Stimulated activated memory B cell treated with anti-CD40 and anti-IgM and Interleukin-4, amounts not matched to agents 10 μg/mL and 1 μg/mL and 100 μg/mL, for 72 hours (primary cell): ENCODE measurements around the gene ASCL5.

Experiments used
- ATAC-seq: fragments of 150-1000 bp; cut with Tn5 transposase; 2 replicates; pipeline ENCODE4 v1.10.0; 2021
- H3K27ac Mint-ChIP-seq: one replicate; pipeline ENCODE4 v1.8.0; 2022; ENCODE audit warnings: mild to moderate bottlenecking, mixed read lengths
- H3K27me3 Mint-ChIP-seq: one replicate; pipeline ENCODE4 v1.8.0; 2022; ENCODE audit warnings: mixed read lengths
- H3K36me3 Mint-ChIP-seq: one replicate; pipeline ENCODE4 v1.8.0; 2022; ENCODE audit warnings: mixed read lengths
- H3K4me1 Mint-ChIP-seq: one replicate; pipeline ENCODE4 v1.8.0; 2022; ENCODE audit warnings: mixed read lengths
- H3K4me3 Mint-ChIP-seq: one replicate; pipeline ENCODE4 v1.8.0; 2022; ENCODE audit warnings: mild to moderate bottlenecking, moderate library complexity, mixed read lengths
- H3K9me3 Mint-ChIP-seq: one replicate; pipeline ENCODE4 v1.8.0; 2022; ENCODE audit warnings: mixed read lengths

The ASCL5 gene

DNA sequence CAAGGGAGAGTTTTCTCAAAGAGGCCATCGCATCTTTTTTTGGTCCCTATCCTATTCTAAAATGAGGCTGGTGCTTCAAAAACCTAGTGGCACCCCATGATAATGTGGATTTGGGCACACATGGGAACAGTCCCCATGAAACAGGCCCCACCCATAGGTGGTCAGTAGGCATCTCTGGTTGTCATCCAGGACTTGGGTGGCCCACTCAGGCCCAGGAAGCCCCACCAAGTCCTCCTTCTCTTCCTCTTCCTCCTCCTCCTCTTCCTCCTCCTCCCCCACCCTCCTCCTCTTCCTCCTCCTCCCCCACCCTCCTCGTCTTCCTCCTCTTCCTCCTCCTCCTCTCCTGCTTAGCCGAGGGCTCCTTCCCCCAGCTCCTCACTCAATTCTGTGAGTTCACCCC lies 15.3 kb downstream of the ASCL5 start:
- H3K4me1 Mint-ChIP-seq, result peaks cover 11% of the 10 kb centered on the region
- peaks cover 53% of the 10 kb centered on the region for H3K27me3 Mint-ChIP-seq
- H3K4me3 Mint-ChIP-seq, result no peak overlapping the region
- H3K27ac Mint-ChIP-seq, result no peak overlapping the region
- no peaks in the 10 kb centered on the region for H3K36me3 Mint-ChIP-seq
- ATAC-seq, result no peak
- H3K9me3 Mint-ChIP-seq, result no peaks in the 10 kb centered on the region

DNA sequence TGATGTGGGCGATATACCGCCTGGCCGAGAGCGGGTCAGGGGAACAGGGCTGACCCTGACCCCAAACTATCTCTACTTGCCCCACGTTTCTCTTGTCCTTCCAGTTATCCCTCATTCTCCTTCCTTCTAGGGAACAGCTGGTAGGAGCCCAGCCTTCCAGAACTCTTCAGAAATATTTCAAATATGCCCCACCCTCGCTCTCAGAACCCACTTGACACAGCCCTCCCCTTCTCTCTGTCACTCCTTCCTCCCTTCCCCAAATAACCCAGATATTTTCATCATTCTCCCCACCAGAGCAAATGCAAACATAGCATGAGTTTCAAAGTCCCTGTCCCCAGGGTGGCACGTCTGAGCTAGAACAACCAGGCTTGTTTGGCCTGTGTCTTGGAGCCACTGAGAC lies 15.8 kb downstream of the ASCL5 start:
- Mint-ChIP-seq H3K27me3 (peaks cover 47% of the 10 kb centered on the region), H3K4me1 (peaks cover 11% of the 10 kb centered on the region), H3K36me3 (no peaks in the 10 kb centered on the region), H3K4me3 (no peak overlapping the region), H3K9me3 (no peaks in the 10 kb centered on the region), H3K27ac (no peak overlapping the region)
- no peak for ATAC-seq

DNA sequence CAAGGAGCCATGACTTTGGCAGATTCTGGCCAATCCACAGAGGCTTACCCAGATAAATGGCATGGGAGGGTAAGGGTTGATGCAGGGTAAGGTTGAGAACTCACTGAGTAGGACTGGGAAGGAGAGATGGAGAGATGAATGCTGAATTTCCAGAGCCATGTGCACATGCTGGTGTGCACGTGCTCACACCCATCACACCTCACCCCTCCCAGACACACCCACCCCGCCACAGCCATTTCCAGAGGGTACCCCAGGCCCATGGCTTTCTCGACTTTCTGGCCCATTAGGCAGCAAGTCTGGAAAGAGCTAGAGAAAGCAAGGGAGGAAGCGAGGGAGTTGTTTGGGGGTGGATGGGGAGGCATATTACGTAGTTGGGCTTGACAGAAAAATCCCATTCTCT lies 16.4 kb downstream of the ASCL5 start:
- no peak overlapping the region for H3K27ac Mint-ChIP-seq
- H3K9me3 Mint-ChIP-seq, result no peaks in the 10 kb centered on the region
- peaks cover 11% of the 10 kb centered on the region for H3K4me1 Mint-ChIP-seq
- no peak overlapping the region for H3K4me3 Mint-ChIP-seq
- no peaks in the 10 kb centered on the region for H3K36me3 Mint-ChIP-seq
- peaks cover 42% of the 10 kb centered on the region for H3K27me3 Mint-ChIP-seq
- no peak for ATAC-seq

DNA sequence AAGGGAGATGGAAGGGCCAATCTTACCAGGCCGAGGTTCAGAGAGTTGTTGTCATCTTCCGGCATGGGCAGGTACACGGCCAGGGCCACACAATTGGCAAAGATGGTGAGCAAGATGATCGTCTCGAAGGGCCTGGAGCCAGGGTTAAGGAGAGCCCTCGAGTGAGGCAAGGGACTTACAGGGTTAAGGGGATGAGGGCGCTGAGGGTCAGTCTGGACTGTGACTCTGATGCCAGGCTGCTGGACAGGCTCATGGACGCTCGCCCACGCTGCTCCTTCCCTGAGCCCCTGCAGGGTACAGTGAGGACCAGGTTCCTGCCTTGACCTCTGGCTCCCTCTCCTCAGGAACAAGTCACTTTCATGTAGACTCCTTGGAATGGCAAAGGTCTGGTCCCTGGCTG lies 16.8 kb downstream of the ASCL5 start:
- no peak overlapping the region for H3K4me3 Mint-ChIP-seq
- H3K9me3 Mint-ChIP-seq, result no peaks in the 10 kb centered on the region
- no peak for ATAC-seq

DNA sequence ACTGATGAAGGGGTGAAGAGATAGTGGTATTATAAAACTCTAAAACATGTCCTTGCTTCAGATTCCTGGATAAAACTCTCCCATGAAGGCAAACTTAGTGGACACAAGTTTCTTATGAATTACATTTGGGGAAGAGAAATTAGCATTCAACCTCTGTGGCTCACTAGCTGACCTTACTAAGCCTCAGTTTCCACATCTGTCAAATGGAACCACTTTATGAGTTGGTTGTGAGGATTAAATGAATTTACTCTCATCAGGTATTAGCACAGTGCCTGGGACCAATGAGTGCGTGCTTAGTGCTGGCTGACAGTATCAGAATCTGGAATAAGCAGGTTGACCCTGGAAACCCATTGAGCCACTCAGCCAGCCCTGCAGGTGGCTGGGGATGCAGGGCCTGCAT lies 17.3 kb downstream of the ASCL5 start:
- H3K4me3 Mint-ChIP-seq, result no peak overlapping the region
- H3K27me3 Mint-ChIP-seq, result peaks cover 34% of the 10 kb centered on the region
- H3K4me1 Mint-ChIP-seq, result peaks cover 8% of the 10 kb centered on the region
- no peak overlapping the region for H3K27ac Mint-ChIP-seq
- ATAC-seq, result no peak
- H3K36me3 Mint-ChIP-seq, result no peaks in the 10 kb centered on the region
- no peaks in the 10 kb centered on the region for H3K9me3 Mint-ChIP-seq

More for the DNA sequence above, 16.8 kb downstream of the ASCL5 start:
- Mint-ChIP-seq H3K27me3 (peaks cover 38% of the 10 kb centered on the region), H3K4me1 (peaks cover 11% of the 10 kb centered on the region), H3K36me3 (no peaks in the 10 kb centered on the region), H3K27ac (no peak overlapping the region)

DNA sequence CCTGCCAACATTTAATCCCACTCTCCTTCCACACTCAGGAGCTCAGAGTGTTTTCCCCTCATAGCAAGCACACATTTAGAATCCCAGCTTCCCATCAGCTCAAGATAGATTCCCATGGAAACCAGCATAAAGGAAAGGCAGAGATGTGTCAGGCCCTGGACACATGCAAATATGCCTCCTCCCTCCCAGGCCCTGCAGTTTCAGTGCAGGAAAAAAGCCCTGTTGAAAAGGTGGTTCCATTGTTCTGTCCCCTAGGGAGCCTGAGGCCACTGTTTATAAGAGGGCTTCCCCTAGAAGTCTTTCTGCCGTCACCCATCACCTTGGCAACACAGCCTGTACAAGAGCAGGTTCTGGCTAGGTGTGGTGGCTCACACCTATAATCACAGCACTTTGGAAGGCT lies 18.4 kb downstream of the ASCL5 start:
- peaks cover 28% of the 10 kb centered on the region for H3K27me3 Mint-ChIP-seq
- H3K4me1 Mint-ChIP-seq, result no peaks in the 10 kb centered on the region
- H3K36me3 Mint-ChIP-seq, result no peaks in the 10 kb centered on the region
- H3K4me3 Mint-ChIP-seq, result no peak overlapping the region
- H3K9me3 Mint-ChIP-seq, result no peaks in the 10 kb centered on the region
- ATAC-seq, result peak; percentile 66
- no peak overlapping the region for H3K27ac Mint-ChIP-seq

DNA sequence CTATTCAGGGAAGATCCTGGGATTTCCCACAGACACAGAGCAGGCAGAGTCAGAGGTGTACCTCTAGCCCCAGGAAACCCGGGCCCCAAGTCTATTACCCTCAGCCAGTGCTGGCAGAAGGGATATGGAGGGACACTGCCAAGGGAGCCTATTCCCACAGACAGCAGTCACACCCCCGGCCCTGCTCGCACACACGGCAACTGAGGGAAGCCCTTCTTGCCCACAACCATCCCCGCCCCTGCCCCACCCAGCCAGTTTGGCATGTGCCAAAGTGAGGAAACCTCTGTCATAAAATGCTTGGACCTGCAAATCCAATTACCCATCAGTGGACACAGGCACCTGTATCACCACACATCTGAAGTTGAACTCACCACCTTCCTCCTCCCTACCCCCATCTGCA lies 21.3 kb downstream of the ASCL5 start:
- Mint-ChIP-seq H3K27ac (no peak overlapping the region), H3K4me3 (no peak overlapping the region), H3K36me3 (no peaks in the 10 kb centered on the region), H3K9me3 (no peaks in the 10 kb centered on the region), H3K4me1 (no peaks in the 10 kb centered on the region), H3K27me3 (peaks cover 6% of the 10 kb centered on the region)
- no peak for ATAC-seq

DNA sequence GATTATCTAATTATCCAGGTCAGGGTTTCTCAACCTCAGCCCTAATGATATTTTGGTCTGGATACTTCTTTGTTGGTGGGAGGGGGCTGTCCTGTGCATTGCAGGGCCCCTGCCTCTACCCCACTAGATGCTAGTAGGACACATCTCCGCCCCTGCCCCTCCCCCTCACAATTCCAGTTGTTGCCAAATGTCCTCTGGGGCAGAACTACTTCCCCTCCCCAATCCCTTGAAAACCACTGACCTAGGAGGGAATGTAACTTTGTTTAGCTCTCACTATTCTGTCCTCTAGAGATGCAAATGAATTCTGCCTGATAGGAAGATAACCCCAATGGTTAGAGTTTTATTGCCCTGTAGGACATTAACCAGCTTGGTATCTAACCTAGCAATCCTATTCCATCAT lies 22.8 kb downstream of the ASCL5 start:
- no peak for ATAC-seq
- no peaks in the 10 kb centered on the region for H3K9me3 Mint-ChIP-seq
- no peak overlapping the region for H3K4me3 Mint-ChIP-seq
- no peak overlapping the region for H3K27ac Mint-ChIP-seq
- no peaks in the 10 kb centered on the region for H3K36me3 Mint-ChIP-seq
- H3K4me1 Mint-ChIP-seq, result no peaks in the 10 kb centered on the region
- H3K27me3 Mint-ChIP-seq, result peaks cover 6% of the 10 kb centered on the region

DNA sequence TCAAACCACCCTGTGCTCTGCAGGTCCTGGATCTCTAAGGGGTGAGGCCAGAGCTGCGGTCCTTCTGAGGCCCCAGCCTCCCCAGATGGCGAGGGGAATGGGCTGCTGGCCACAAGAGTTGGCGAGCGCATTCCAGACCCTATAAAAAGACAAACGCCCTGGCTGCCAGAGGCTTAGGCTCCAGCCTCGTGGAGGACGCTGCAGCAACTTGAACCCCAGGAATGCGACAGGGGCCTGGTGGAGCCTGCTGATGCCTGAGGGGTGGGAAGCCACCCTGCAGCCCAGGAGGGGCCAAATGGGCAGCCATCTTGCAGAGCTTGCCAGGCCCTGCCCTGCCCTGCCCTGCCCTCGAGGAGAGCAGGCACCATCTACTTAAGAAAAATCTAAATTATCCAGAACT lies 23.3 kb downstream of the ASCL5 start:
- H3K36me3 Mint-ChIP-seq, result no peaks in the 10 kb centered on the region
- H3K27me3 Mint-ChIP-seq, result peaks cover 6% of the 10 kb centered on the region
- H3K4me3 Mint-ChIP-seq, result no peak overlapping the region
- H3K27ac Mint-ChIP-seq, result no peak overlapping the region
- no peak for ATAC-seq
- no peaks in the 10 kb centered on the region for H3K9me3 Mint-ChIP-seq
- H3K4me1 Mint-ChIP-seq, result no peaks in the 10 kb centered on the region

DNA sequence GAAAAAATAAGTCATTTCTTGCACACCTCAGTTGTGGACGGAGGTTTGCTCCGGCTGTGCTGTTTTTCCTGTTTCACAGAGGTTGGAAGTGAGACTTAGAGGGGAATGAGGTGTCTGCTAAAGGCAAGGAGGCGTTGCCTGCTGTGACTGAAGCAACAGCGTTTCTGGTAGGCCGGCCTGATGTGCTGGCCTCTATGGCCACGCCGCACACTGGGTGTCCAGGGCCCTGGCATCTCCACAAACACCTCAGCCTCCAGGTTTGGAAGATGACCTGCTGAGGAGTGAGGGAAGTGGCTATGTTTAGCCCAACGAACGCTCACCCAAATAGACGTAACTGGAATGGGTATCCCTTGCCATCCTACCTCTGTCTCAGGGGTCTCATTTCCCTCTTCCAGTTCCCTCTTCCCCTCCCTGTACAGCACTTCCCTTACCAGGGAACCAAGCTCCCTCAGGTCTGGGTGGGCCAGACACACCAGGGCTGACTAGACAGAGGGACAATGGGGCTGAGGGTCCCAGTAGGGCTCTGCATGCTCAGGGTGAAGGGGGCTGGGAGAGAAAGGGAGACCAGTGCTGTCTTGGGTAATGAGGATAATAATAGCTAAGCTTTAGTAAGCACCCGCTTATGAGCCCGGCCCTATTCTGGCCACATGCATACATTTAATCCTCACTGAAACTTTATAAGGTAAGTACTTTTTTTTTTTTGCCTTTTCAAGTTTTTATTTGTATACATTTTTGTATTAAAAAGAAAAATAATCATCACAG lies 26.6 kb downstream of the ASCL5 start:
- Mint-ChIP-seq H3K4me1 (no peaks in the 10 kb centered on the region), H3K27ac (no peak overlapping the region), H3K27me3 (peaks cover 12% of the 10 kb centered on the region), H3K36me3 (no peaks in the 10 kb centered on the region), H3K9me3 (no peaks in the 10 kb centered on the region), H3K4me3 (no peak overlapping the region)
- no peak for ATAC-seq

DNA sequence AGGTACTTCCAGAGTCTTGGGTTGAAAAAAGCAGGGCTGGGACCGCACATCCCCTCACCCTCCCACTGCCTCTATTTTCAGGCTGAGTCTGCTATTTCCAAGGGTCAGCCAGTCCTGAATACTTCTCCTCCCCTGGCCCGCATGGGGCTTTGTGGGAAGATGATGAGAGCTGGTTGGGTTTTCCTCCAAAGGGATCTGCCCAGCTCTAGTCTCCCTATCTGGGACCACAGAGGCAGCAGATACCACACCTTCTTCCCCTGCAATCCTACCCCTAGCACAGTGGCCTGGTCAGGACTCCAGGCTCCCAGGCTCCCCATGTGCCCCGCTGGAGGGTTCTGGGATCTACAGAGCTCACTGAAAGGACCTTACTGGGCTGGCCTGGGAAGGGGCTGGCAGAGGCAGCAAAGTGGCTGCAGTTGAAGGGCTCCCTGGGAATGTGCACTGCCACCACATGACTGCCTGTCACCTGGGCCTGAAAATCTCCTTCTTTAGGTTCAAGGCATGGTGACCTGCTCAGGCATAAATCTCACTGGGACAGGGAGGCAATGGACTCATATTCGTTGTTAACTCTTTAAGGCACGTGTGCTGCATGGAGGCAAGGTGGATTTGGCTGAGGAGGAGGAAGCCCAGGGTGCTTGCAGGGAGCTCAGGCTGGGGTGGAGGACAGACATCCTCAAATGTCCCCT lies 27.8 kb downstream of the ASCL5 start:
- ATAC-seq, result no peak
- Mint-ChIP-seq H3K27me3 (peaks cover 12% of the 10 kb centered on the region), H3K4me1 (no peaks in the 10 kb centered on the region), H3K4me3 (no peak overlapping the region), H3K36me3 (no peaks in the 10 kb centered on the region), H3K9me3 (no peaks in the 10 kb centered on the region), H3K27ac (no peak overlapping the region)

DNA sequence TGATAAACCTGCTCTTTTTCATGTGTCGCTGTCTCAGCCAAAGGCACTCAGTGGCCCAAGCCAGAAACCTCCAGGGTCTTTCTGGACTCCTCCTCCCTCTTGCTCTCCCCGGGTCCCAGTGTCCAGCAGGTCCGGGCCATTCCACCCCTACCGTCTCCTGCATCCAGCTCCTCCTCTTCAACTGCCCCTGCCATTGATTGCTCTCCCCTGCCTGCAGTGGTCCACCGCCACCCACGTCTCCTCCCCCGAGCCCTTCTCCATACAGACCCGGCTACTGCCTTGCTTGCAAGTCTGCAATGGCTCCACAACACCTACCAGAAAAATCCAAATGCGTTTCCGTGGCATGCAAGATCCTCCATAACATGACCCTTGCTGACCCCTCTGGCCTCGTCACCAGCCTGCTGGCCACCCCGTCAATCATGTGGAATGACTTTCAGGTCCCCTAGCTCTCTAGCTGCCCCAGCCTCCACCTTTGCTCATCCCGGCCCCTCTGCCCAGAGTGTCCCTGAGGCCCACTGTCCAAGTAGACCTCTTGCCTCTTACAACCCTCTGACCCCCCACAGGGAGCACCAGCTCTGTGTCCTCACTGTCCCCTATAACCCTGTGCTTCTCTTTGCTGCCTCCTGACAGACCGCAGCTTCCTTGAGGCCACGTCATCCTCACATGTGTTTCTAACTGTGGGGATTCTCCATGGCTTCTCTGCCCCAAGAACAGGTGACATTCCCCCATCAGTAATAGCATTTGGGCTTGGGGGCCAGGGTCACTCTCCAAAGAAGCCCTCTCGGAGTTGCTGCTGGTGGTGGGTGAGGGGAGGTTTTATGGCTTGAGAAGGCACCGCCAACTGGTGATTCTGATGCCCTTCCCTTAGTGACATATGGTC lies 29.8 kb downstream of the ASCL5 start:
- no peak overlapping the region for H3K27ac Mint-ChIP-seq
- ATAC-seq, result no peak
- H3K27me3 Mint-ChIP-seq, result peaks cover 15% of the 10 kb centered on the region
- H3K4me3 Mint-ChIP-seq, result no peak overlapping the region
- H3K36me3 Mint-ChIP-seq, result no peaks in the 10 kb centered on the region
- H3K4me1 Mint-ChIP-seq, result no peaks in the 10 kb centered on the region
- H3K9me3 Mint-ChIP-seq, result no peaks in the 10 kb centered on the region

DNA sequence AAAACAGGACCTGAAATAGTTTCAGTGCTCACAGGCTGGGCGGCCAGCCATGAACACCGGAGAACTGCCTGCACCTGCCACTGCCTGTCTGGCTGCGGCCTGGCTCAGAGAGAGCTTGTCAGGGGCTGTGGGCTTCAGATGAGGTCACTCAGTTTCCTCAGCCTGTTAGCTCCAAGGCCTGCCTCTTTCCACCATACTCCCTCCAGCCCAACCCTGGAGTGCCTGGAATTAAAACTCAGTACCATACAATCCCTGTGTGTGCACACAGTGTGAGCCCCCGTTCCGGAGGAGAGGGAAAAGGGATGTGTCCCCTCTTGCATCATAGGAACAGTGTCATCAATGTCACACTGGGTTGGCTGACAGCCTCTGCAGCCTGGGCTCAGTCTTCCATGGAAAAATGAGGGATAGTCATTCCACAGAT lies 30.9 kb downstream of the ASCL5 start:
- ATAC-seq, result peak; percentile 66
- no peak overlapping the region for H3K4me3 Mint-ChIP-seq

DNA sequence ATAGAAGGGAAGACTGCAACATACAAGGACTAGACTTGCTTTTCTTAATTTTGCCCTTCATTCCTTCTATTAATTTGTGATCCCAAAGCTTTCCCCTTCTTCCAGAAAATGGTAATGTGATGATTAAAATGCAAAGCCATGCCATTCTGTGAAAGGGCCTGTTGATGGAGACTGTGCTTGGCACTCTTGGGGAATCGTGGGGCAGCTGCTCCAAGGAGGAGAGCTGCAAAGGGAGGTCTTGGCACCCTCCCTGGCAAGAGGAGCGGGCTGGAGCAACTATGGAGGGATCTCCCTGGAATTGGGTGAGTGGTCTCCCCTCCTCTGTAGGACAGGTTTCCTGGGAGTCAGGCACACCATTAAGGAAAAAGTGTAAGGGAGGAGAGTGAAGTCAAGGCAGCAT lies 31.4 kb downstream of the ASCL5 start:
- ATAC-seq, result no peak
- Mint-ChIP-seq H3K4me3 (no peak overlapping the region), H3K9me3 (no peaks in the 10 kb centered on the region), H3K27ac (no peak overlapping the region), H3K36me3 (no peaks in the 10 kb centered on the region), H3K4me1 (no peaks in the 10 kb centered on the region), H3K27me3 (peaks cover 25% of the 10 kb centered on the region)

More for the DNA sequence above, 30.9 kb downstream of the ASCL5 start:
- peaks cover 25% of the 10 kb centered on the region for H3K27me3 Mint-ChIP-seq
- H3K27ac Mint-ChIP-seq, result no peak overlapping the region
- no peaks in the 10 kb centered on the region for H3K36me3 Mint-ChIP-seq
- H3K9me3 Mint-ChIP-seq, result no peaks in the 10 kb centered on the region
- H3K4me1 Mint-ChIP-seq, result no peaks in the 10 kb centered on the region

DNA sequence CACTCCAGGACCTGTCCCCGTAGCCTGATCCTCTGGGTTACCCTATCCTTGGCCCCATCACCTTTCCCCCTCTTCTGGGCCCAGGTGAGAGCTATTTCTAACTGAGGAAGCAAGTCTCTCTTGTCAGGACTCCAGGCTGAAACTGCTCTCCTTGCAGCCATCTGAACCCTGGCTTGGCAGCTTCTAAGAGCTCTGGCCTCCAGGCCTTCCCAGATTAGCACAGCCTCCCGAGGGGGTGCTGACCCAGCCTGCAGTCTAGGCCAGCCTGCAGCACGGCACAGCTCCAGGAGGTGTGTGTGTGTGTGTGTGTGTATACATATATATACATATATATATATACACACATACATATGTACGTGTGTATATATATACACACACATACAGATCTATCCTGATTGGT lies 32.2 kb downstream of the ASCL5 start:
- H3K4me1 Mint-ChIP-seq, result no peaks in the 10 kb centered on the region
- no peaks in the 10 kb centered on the region for H3K9me3 Mint-ChIP-seq
- peaks cover 25% of the 10 kb centered on the region for H3K27me3 Mint-ChIP-seq
- ATAC-seq, result no peak
- no peaks in the 10 kb centered on the region for H3K36me3 Mint-ChIP-seq
- H3K27ac Mint-ChIP-seq, result no peak overlapping the region
- no peak overlapping the region for H3K4me3 Mint-ChIP-seq
